GM12874 (cell line): ENCODE results near the gene SOWAHB.

Experiments used
- CTCF ChIP-seq: IDR thresholded peaks from 2 replicates; pipeline ENCODE4 v1.5.1; 2011; ENCODE audit warnings: low read depth, mild to moderate bottlenecking, control low read depth, low read length, moderate library complexity; ENCODE audit not compliant: insufficient read depth

Gene SOWAHB

GRCh38 chr4:76902233-76902890 is 4.4 kb upstream of the SOWAHB start:
- no peak for TF ChIP-seq CTCF

- no peak for TF ChIP-seq CTCF
These were observed 1.2 kb upstream of the SOWAHB start for GRCh38 chr4:76898949-76899645.

- no peak for TF ChIP-seq CTCF
These were observed 395 bp upstream of the SOWAHB start for GRCh38 chr4:76898385-76898692.

- no peak for TF ChIP-seq CTCF
These were observed 1.1 kb downstream of the SOWAHB start for GRCh38 chr4:76896614-76897535.

GRCh38 chr4:76896048-76896447 is 1.9 kb downstream of the SOWAHB start:
- TF ChIP-seq CTCF, result no peak

GRCh38 chr4:76895619-76896018 is 2.3 kb downstream of the SOWAHB start:
- TF ChIP-seq CTCF, result no peak

DNA sequence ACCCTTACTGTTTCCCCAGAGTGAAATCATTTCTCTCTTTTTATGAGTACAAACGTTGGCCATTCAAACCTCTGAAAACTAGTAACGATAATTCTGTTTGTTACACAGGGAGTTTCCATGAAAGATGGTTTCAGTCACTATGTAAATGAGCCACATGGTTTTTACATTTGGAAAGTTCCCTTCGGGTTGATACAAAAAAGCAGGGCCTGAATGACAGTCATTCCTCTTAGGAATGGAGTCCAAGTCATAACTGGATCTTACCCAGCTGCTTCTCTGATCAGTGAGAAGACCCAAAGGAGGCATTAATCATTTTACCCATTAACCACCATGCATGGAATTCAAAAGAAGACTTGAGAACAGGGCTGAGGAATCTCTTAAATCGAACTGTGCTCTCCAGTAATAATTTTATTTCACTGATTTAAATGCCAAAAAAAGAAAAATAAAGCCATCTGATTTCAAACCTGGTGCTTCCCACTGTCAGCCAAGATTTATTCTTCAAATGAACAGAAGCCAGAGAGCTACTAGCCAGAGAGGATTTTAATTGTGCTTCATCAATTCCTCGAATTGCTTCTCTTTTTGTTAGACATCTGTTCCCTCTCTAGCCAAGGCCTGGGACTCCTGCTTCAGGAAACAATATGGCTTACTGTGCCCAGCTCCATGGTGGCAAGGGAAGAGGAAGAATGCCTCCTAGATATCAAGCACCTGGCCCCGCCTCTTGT is 3.2 kb downstream of the SOWAHB start:
- TF ChIP-seq CTCF, result no peak
